Fibroblast of skin of right biceps (primary cell): ENCODE results near the gene SAMD10.
"Not testable (repeated sequence)": the region's sequence is repeated elsewhere in the genome, so short reads cannot be mapped to it uniquely, and the experiment has no call there.

Experiments used
- DNase-seq: peaks from one replicate; pipeline ENCODE4 v3.0.0-alpha.2; 2013

The SAMD10 gene

GRCh38 chr20:63968136-63968927, 11.1 kb downstream of the SAMD10 start:
- DNase-seq = no peak

- no peak for DNase-seq
These were observed 11.9 kb downstream of the SAMD10 start for GRCh38 chr20:63967330-63968135.

GRCh38 chr20:63966944-63967322, 12.5 kb downstream of the SAMD10 start:
- no peak for DNase-seq

- no peak for DNase-seq
These were observed 13.1 kb downstream of the SAMD10 start for GRCh38 chr20:63966172-63966943.

GRCh38 chr20:63964412-63964811, 15.0 kb downstream of the SAMD10 start:
- DNase-seq = no peak

- no peak for DNase-seq
These were observed 15.6 kb downstream of the SAMD10 start for GRCh38 chr20:63963784-63964301.

GRCh38 chr20:63963348-63963741, 16.1 kb downstream of the SAMD10 start:
- no peak for DNase-seq

- no peak for DNase-seq
These were observed 16.8 kb downstream of the SAMD10 start for GRCh38 chr20:63962426-63963347.

- DNase-seq = no peak
These were observed 17.6 kb downstream of the SAMD10 start for GRCh38 chr20:63961664-63962425.

- DNase-seq = not testable (repeated sequence)
These were observed 18.5 kb downstream of the SAMD10 start for GRCh38 chr20:63960654-63961621.

GRCh38 chr20:63959699-63960075, 19.8 kb downstream of the SAMD10 start:
- DNase-seq = no peak

GRCh38 chr20:63958964-63959698, 20.3 kb downstream of the SAMD10 start:
- no peak for DNase-seq

GRCh38 chr20:63958471-63958870, 21.0 kb downstream of the SAMD10 start:
- no peak for DNase-seq

- no peak for DNase-seq
These were observed 21.6 kb downstream of the SAMD10 start for GRCh38 chr20:63957690-63958441.

- DNase-seq = peak; percentile 58
These were observed 22.3 kb downstream of the SAMD10 start for GRCh38 chr20:63957004-63957689.

- DNase-seq = no peak
These were observed 22.8 kb downstream of the SAMD10 start for GRCh38 chr20:63956664-63957003.

- DNase-seq = peak; percentile 89
These were observed 23.4 kb downstream of the SAMD10 start, which contains the start of gene UCKL1 for GRCh38 chr20:63955827-63956663. UCKL1 (minus strand) TSS chr20:63956416; CDS start chr20:63956372, 44 bp downstream.
